Testis (tissue), 2 donors: ENCODE data around the gene TNFAIP8L1.

ENCODE experiments used
- POLR2A ChIP-seq: fragments of 450-650 bp; IDR thresholded peaks from one replicate; pipeline ENCODE4 v1.6.1; 2017; ENCODE audit warnings: antibody characterized with exemption, mild to moderate bottlenecking, moderate library complexity
- TF ChIP-seq, protein P1 (sequence below), 3 experiments: fragments of 450-650 bp in 2 of 3; fragments of 200-600 bp in 1 of 3; sonication (generic) in 1 of 3; IDR thresholded peaks; one replicate each; pipeline ENCODE4 v1.5.1; 2016 to 2019; ENCODE audit warnings: antibody characterized with exemption in 3 of 3, mild to moderate bottlenecking in 2 of 3, moderate library complexity in 1 of 3

DNA sequence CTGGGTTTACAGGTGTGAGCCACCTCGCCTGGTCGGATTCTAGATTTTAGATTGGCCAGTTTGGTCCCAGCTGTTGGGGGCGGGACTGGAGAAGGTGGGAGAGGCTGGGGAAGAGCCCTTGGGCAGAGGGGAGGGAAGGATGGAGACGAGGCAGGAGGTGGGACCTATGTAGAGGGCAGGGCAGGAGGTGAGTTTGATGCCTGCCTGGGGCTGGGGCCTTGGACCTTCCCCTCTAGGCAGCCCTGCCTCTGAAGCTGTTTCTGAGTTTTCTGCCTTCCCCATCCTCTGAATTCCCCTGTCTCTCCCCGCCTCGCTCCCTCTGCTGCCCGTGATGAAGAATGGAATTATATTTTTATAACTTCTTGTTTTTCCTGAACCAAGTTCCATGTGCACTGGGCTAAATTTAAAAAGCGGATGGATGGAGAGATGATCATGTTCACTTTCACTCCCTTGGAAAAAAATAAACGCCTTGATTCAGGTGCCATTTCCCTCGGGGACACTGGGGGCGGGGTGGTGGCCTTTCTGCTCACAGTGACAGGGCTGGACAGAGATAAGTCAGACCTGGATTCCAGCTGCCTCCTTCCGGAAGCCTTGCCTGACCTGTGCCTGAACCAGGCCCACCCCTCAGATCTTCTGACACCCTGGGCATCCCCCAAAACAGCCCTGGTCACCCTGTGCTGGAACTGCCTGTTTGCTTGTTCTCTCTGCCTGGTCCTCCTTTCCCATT lies 16.5 kb upstream of the TNFAIP8L1 start:
- TF ChIP-seq, protein P1, sequence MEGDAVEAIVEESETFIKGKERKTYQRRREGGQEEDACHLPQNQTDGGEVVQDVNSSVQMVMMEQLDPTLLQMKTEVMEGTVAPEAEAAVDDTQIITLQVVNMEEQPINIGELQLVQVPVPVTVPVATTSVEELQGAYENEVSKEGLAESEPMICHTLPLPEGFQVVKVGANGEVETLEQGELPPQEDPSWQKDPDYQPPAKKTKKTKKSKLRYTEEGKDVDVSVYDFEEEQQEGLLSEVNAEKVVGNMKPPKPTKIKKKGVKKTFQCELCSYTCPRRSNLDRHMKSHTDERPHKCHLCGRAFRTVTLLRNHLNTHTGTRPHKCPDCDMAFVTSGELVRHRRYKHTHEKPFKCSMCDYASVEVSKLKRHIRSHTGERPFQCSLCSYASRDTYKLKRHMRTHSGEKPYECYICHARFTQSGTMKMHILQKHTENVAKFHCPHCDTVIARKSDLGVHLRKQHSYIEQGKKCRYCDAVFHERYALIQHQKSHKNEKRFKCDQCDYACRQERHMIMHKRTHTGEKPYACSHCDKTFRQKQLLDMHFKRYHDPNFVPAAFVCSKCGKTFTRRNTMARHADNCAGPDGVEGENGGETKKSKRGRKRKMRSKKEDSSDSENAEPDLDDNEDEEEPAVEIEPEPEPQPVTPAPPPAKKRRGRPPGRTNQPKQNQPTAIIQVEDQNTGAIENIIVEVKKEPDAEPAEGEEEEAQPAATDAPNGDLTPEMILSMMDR (IDR thresholded peaks at IDR 0.05), result no peak
- no peak for TF ChIP-seq POLR2A
